HepG2 (cell line): ENCODE data around the gene RBM18.

Source experiments
- ATF6 ChIP-seq: sonication (generic); formaldehyde crosslinking; conservative IDR thresholded peaks from 2 replicates; pipeline ENCODE4 v1.4.0; 2020; ENCODE audit warnings: missing genetic modification reagents
- CTCF ChIP-seq: sonication (generic); formaldehyde crosslinking; IDR thresholded peaks from 2 replicates; pipeline ENCODE4 v1.5.0; 2020; ENCODE audit warnings: mild to moderate bottlenecking, missing genetic modification reagents, moderate library complexity
- MAX ChIP-seq: IDR thresholded peaks from 2 replicates; pipeline ENCODE4 v1.6.1; 2012; ENCODE audit warnings: inconsistent platforms
- ONECUT2 ChIP-seq: sonication (generic); formaldehyde crosslinking; IDR thresholded peaks from 2 replicates; pipeline ENCODE4 v1.4.0; 2020; ENCODE audit warnings: missing genetic modification reagents
- SMAD1 ChIP-seq: sonication (generic); formaldehyde crosslinking; IDR thresholded peaks from 2 replicates; pipeline ENCODE4 v1.4.0; 2020; ENCODE audit warnings: missing genetic modification reagents, low read depth, mild to moderate bottlenecking, borderline replicate concordance
- ZBTB26 ChIP-seq: IDR thresholded peaks from 2 replicates; pipeline ENCODE4 v1.6.1; 2016; ENCODE audit warnings: missing compliant biosample characterization, missing genetic modification reagents, borderline replicate concordance
- ZNF207 ChIP-seq: fragments of 450-650 bp; IDR thresholded peaks from 2 replicates; pipeline ENCODE4 v1.6.1; 2016; ENCODE audit warnings: antibody characterized with exemption, borderline replicate concordance
- ZNF75D ChIP-seq: sonication (generic); formaldehyde crosslinking; IDR thresholded peaks from 2 replicates; pipeline ENCODE4 v1.8.1; 2023; ENCODE audit warnings: missing genetic modification reagents, mild to moderate bottlenecking, borderline replicate concordance
- ZSCAN5A ChIP-seq: sonication (generic); formaldehyde crosslinking; IDR thresholded peaks from 2 replicates; pipeline ENCODE4 v1.8.0; 2022; ENCODE audit warnings: mild to moderate bottlenecking, missing genetic modification reagents, borderline replicate concordance

GRCh38 chr9:122192914-122193525 lies 71.6 kb downstream of the RBM18 start:
- no peak for TF ChIP-seq ATF6 (CRISPR knock-in tag)
- no peak for TF ChIP-seq CTCF (CRISPR knock-in tag)
- TF ChIP-seq ZBTB26 (CRISPR knock-in tag), result no peak
- TF ChIP-seq MAX, result no peak
- no peak for TF ChIP-seq ZNF75D (CRISPR knock-in tag)
- no peak for TF ChIP-seq ZNF207
- no peak for TF ChIP-seq SMAD1 (CRISPR knock-in tag)
- TF ChIP-seq ONECUT2 (CRISPR knock-in tag), result no peak
- no peak for TF ChIP-seq ZSCAN5A (CRISPR knock-in tag)
